ENCODE results near the gene CD74.
A peak's percentile ranks its signal among the peaks of the same experiment; 100 is the strongest.

CD74 gene

GRCh38 chr5:150398722-150399523 lies 13.8 kb downstream of the CD74 start:
- Mint-ChIP-seq H3K27me3 (no peaks in the 10 kb centered on the region), H3K9me3 (no peaks in the 10 kb centered on the region), H3K4me3 (no peak overlapping the region), H3K36me3 (ENCODE audit: low read depth) (peaks cover 56% of the 10 kb centered on the region), H3K4me1 (no peaks in the 10 kb centered on the region), H3K27ac (peak overlapping the region; percentile 54)
- no peak for DNase-seq
- peak; percentile 41 for ATAC-seq

DNA sequence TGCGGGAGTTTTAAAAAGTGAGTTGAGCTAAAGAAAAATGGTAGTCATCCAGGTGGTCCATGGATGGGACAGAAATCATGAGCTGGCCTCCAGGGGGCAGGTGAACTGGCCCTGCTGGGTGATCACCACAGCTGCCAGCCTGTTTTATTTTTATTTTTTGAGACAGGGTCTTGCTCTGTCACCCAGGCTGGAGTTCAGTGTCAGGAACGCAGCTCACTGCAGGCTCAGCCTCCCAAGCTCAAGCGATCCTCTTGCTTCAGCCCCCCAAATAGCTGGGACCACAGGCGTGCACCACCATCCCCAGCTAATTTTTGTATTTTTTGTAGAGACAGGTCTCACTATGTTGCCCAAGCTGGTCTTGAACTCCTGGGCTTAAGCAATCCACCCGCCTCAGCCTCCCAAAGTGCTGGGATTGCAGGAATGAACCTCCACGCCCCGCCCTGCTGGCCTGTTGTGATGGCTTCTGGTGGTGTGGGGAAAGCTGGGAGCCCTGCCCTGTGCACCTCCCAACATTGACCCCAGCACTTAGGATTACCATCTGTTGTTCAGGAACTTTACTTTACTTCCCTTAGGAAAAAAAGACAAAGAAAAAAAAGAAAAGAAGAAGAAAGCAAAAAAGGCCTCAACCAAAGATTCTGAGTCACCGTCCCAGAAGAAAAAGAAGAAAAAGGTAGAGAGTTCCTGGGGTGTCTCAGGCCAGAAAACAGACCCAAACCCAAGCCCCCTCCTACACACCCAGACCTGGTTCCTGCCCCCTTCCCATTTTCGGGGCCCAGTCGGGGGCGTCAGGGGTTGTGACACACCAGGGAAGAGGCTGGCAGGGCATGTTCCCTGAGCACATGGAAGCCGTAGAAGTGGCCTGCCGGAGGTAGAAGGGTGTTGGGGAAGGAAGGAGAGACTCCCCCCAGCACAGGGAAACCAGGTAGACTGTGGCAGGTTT lies 14.7 kb downstream of the CD74 start:
- H3K4me1 Mint-ChIP-seq: no peaks in the 10 kb centered on the region
- no peaks in the 10 kb centered on the region for H3K9me3 Mint-ChIP-seq
- H3K27ac Mint-ChIP-seq: no peak overlapping the region
- DNase-seq (no peak), ATAC-seq (no peak)
- H3K27me3 Mint-ChIP-seq: no peaks in the 10 kb centered on the region
- peaks cover 57% of the 10 kb centered on the region for H3K36me3 Mint-ChIP-seq (ENCODE audit: low read depth)
- no peak overlapping the region for H3K4me3 Mint-ChIP-seq

GRCh38 chr5:150397146-150397781 lies 15.4 kb downstream of the CD74 start:
- H3K4me3 Mint-ChIP-seq: no peak overlapping the region
- ATAC-seq (no peak), DNase-seq (no peak)
- no peaks in the 10 kb centered on the region for H3K9me3 Mint-ChIP-seq
- H3K27ac Mint-ChIP-seq: no peak overlapping the region
- peaks cover 54% of the 10 kb centered on the region for H3K36me3 Mint-ChIP-seq (ENCODE audit: low read depth)
- H3K27me3 Mint-ChIP-seq: no peaks in the 10 kb centered on the region
- H3K4me1 Mint-ChIP-seq: no peaks in the 10 kb centered on the region

GRCh38 chr5:150396267-150396666 lies 16.4 kb downstream of the CD74 start:
- Mint-ChIP-seq H3K4me1 (no peaks in the 10 kb centered on the region), H3K4me3 (no peak overlapping the region), H3K9me3 (no peaks in the 10 kb centered on the region), H3K27me3 (no peaks in the 10 kb centered on the region), H3K36me3 (ENCODE audit: low read depth) (peaks cover 51% of the 10 kb centered on the region), H3K27ac (peak overlapping the region; percentile 43)
- ATAC-seq (no peak), DNase-seq (no peak)

GRCh38 chr5:150395688-150395975 lies 17.1 kb downstream of the CD74 start:
- Mint-ChIP-seq H3K27me3 (no peaks in the 10 kb centered on the region), H3K27ac (no peak overlapping the region), H3K9me3 (no peaks in the 10 kb centered on the region), H3K4me3 (no peak overlapping the region), H3K4me1 (no peaks in the 10 kb centered on the region), H3K36me3 (ENCODE audit: low read depth) (peaks cover 48% of the 10 kb centered on the region)
- DNase-seq: no peak
- no peak for ATAC-seq

DNA sequence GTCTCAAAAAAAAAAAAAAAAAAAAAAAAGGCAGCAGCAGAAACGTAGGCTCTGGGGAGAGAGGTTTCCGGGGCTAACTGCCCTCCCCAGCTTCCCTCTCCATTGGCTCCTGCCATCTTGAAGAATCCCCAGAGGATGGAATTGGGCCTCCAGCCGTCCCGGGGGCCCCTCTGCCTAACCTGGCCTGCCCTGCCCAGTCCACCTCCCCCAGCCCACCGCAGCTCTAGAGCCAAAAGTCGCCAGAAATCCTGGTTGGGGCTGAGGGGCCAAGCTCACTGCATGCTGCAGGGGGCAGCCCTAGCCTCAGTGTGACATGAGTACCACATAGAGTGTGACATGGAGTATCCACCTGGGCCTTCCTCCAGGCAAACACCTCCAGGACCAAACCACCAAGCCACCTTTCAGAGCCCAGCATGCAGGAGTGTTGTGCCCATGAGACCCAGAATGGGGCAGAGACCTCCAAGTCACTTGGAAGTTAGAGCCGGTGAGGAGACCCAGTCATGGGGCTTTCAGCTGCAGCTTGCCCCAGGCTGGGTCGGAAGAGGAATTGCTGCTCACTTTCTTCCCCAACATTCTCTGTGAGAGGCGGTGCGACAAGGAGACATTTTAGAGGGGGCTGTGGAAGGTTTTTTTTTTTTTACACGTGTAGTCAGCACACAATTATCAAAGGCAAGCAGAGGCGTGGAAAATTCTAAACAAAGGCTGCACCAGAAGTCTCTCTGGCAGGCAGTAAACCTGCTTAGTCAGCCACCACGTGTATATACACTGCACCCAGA lies 17.6 kb downstream of the CD74 start:
- ATAC-seq: no peak
- Mint-ChIP-seq H3K27ac (no peak overlapping the region), H3K27me3 (no peaks in the 10 kb centered on the region), H3K4me3 (no peak overlapping the region), H3K9me3 (no peaks in the 10 kb centered on the region), H3K4me1 (no peaks in the 10 kb centered on the region), H3K36me3 (ENCODE audit: low read depth) (peaks cover 48% of the 10 kb centered on the region)
- no peak for DNase-seq

DNA sequence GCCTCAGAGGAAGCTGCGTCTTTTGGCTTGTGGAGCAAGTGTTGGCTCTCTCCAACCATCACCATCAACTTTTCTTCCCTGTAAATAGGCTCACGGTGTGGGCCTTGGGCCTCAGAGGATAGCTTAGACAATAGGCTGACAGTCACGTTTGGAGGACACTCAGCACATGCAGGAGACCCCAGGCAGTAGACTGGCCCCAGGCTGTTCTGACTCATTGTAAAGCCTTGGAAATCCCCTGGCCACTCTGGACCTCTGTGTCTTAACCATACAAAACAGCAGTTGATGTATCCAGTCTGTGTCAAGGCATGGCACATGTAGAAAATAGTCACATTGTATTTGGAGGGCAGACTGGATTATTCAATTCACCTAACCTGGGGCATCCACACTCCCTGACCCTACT lies 18.6 kb downstream of the CD74 start:
- Mint-ChIP-seq H3K27me3 (no peaks in the 10 kb centered on the region), H3K36me3 (ENCODE audit: low read depth) (peaks cover 50% of the 10 kb centered on the region), H3K4me3 (no peak overlapping the region), H3K27ac (peak overlapping the region; percentile 52), H3K9me3 (no peaks in the 10 kb centered on the region), H3K4me1 (no peaks in the 10 kb centered on the region)
- peak; percentile 41 for ATAC-seq
- no peak for DNase-seq

GRCh38 chr5:150393096-150393645 lies 19.5 kb downstream of the CD74 start:
- Mint-ChIP-seq H3K4me3 (no peak overlapping the region), H3K9me3 (no peaks in the 10 kb centered on the region), H3K27ac (peak overlapping the region; percentile 44), H3K36me3 (ENCODE audit: low read depth) (peaks cover 44% of the 10 kb centered on the region), H3K4me1 (no peaks in the 10 kb centered on the region), H3K27me3 (no peaks in the 10 kb centered on the region)
- no peak for ATAC-seq
- no peak for DNase-seq

- no peaks in the 10 kb centered on the region for H3K4me1 Mint-ChIP-seq
- ATAC-seq (no peak), DNase-seq (no peak)
- H3K9me3 Mint-ChIP-seq: no peaks in the 10 kb centered on the region
- H3K27ac Mint-ChIP-seq: no peak overlapping the region
- H3K4me3 Mint-ChIP-seq: no peak overlapping the region
- H3K36me3 Mint-ChIP-seq (ENCODE audit: low read depth): peaks cover 43% of the 10 kb centered on the region
- H3K27me3 Mint-ChIP-seq: no peaks in the 10 kb centered on the region
These were observed 20.0 kb downstream of the CD74 start for GRCh38 chr5:150392680-150393079.

GRCh38 chr5:150391986-150392385 lies 20.7 kb downstream of the CD74 start:
- H3K27me3 Mint-ChIP-seq: no peaks in the 10 kb centered on the region
- ATAC-seq: no peak
- DNase-seq: no peak
- no peaks in the 10 kb centered on the region for H3K9me3 Mint-ChIP-seq
- peaks cover 38% of the 10 kb centered on the region for H3K36me3 Mint-ChIP-seq (ENCODE audit: low read depth)
- H3K4me1 Mint-ChIP-seq: no peaks in the 10 kb centered on the region
- H3K4me3 Mint-ChIP-seq: no peak overlapping the region
- peak overlapping the region; percentile 40 for H3K27ac Mint-ChIP-seq

DNA sequence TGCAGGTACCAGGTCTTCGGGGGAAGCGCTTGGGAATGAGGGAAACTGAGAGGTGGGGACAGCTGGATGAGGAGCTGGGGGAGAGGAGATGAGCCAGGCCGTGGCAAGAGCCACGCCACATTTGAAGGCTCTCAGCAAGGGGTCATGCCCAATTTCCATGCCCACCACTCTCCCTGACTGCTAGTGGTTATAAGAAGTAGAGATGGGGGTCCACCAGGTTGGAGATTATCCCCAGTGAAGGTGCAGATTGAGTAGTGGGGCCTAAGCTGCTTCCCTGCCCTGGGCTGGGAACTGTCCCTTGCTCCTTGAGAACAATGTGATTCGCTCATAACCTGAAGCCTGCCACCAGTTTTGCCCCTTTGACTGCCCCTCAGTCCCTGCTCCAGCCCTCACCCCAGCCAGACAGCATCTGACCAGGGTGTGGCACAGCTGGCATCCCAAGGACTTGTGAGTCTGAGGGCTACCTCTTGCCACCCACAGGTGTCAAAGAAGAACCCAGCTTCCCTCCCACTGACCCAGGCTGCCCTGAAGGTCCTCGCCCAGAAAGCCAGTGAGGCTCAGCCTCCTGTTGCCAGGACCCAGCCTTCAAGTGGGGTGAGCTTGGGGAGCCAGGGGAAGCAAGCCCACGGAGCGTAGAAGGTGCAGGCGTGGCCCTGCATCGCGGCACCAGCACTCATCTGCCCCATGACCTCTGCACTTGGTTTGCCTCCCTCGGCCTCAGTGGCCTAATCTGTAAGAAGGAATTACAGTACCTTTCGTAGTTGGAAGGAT lies 21.5 kb downstream of the CD74 start:
- peaks cover 38% of the 10 kb centered on the region for H3K36me3 Mint-ChIP-seq (ENCODE audit: low read depth)
- H3K9me3 Mint-ChIP-seq: no peaks in the 10 kb centered on the region
- ATAC-seq (no peak), DNase-seq (no peak)
- H3K4me3 Mint-ChIP-seq: no peak overlapping the region
- H3K27ac Mint-ChIP-seq: peak overlapping the region; percentile 40
- H3K4me1 Mint-ChIP-seq: no peaks in the 10 kb centered on the region
- no peaks in the 10 kb centered on the region for H3K27me3 Mint-ChIP-seq

- DNase-seq (no peak), ATAC-seq (no peak)
- H3K27ac Mint-ChIP-seq: no peak overlapping the region
- no peaks in the 10 kb centered on the region for H3K27me3 Mint-ChIP-seq
- H3K36me3 Mint-ChIP-seq (ENCODE audit: low read depth): peaks cover 32% of the 10 kb centered on the region
- no peak overlapping the region for H3K4me3 Mint-ChIP-seq
- no peaks in the 10 kb centered on the region for H3K9me3 Mint-ChIP-seq
- H3K4me1 Mint-ChIP-seq: no peaks in the 10 kb centered on the region
These were observed 23.0 kb downstream of the CD74 start for GRCh38 chr5:150389531-150390266.
